HTERT RPE-1 (cell line): ENCODE data around the gene RAD23B.
"Not testable (repeated sequence)": the region's sequence is repeated elsewhere in the genome, so short reads cannot be mapped to it uniquely, and the experiment has no call there.

ENCODE experiments used
- in situ Hi-C: fragments of 300-500 bp; cut with MboI; formaldehyde crosslinking; loops from 4 replicates; pipeline ENCODE4 v1.14.3; 2020; ENCODE audit warnings: low sequenced_read_pairs

Gene RAD23B

GRCh38 chr9:107282759-107283622 lies at the start of gene RAD23B:
TSS of gene RAD23B (plus strand) at chr9:107283279. CDS start at chr9:107283630, 351 bp downstream.
- in situ Hi-C loops: no loop called here

GRCh38 chr9:107235765-107236442 lies 47.2 kb upstream of the RAD23B start:
- in situ Hi-C loops: no loop called here

- in situ Hi-C loops: no loop called here
Measured at GRCh38 chr9:107237873-107238272, 45.2 kb upstream of the RAD23B start.

GRCh38 chr9:107239474-107239873 lies 43.6 kb upstream of the RAD23B start:
- in situ Hi-C loops: no loop called here

GRCh38 chr9:107240260-107240659 lies 42.8 kb upstream of the RAD23B start:
- in situ Hi-C loops: no loop called here

GRCh38 chr9:107242073-107243030 lies 40.7 kb upstream of the RAD23B start:
- in situ Hi-C loops: no loop called here

- in situ Hi-C loops: no loop called here
Measured at GRCh38 chr9:107243742-107244141, 39.3 kb upstream of the RAD23B start.

- in situ Hi-C loops: no loop called here
Measured at GRCh38 chr9:107246259-107247254, 36.5 kb upstream of the RAD23B start.

GRCh38 chr9:107248714-107249113 lies 34.4 kb upstream of the RAD23B start:
- in situ Hi-C loops: no loop called here

- in situ Hi-C loops: no loop called here
Measured at GRCh38 chr9:107249131-107249533, 33.9 kb upstream of the RAD23B start.

- in situ Hi-C loops: no loop called here
Measured at GRCh38 chr9:107249665-107250285, 33.3 kb upstream of the RAD23B start.

GRCh38 chr9:107251756-107252322 lies 31.2 kb upstream of the RAD23B start:
- in situ Hi-C loops: no loop called here

GRCh38 chr9:107258919-107259318 lies 24.2 kb upstream of the RAD23B start:
- in situ Hi-C loops: no loop called here

GRCh38 chr9:107259751-107260313 lies 23.2 kb upstream of the RAD23B start:
- in situ Hi-C loops: not testable (repeated sequence)

GRCh38 chr9:107260437-107261081 lies 22.5 kb upstream of the RAD23B start:
- in situ Hi-C loops: no loop called here

- in situ Hi-C loops: no loop called here
Measured at GRCh38 chr9:107261106-107261505, 22.0 kb upstream of the RAD23B start.

- in situ Hi-C loops: no loop called here
Measured at GRCh38 chr9:107263289-107263688, 19.8 kb upstream of the RAD23B start.
